Kidney (tissue), 14 donors: ENCODE measurements around the gene CLIC4. TPM values are rescaled to one million over a fixed set of nuclear protein-coding genes. Genes with fewer than 3 reads are reported as not detected.

ENCODE experiments used
- DNase-seq, 5 donors: peaks; one replicate each; pipeline ENCODE4 v3.0.0-alpha.2; 2013 to 2020
- FAIRE-seq: peaks from 2 replicates; lab custom pipeline; 2012; peaks lifted over from hg19 to GRCh38; lab: Jason Lieb, UNC
- H3K27ac ChIP-seq, 2 donors: one replicate each; pipeline ENCODE4 v1.7.0; 2013; ENCODE audit warnings: low read depth in 2 of 2, low read length in 2 of 2, inconsistent platforms in 1 of 2
- H3K27me3 ChIP-seq: one replicate; pipeline ENCODE4 v1.7.1; 2013; ENCODE audit warnings: low read length, inconsistent platforms; ENCODE audit not compliant: control insufficient read depth, insufficient read depth
- H3K36me3 ChIP-seq, 3 donors: one replicate each; pipeline versions ENCODE4 v1.7.0 to v1.7.1; 2013; ENCODE audit warnings: low read length in 3 of 3, control low read depth in 1 of 3, inconsistent platforms in 1 of 3; ENCODE audit not compliant: insufficient read depth in 3 of 3, control insufficient read depth in 2 of 3
- H3K4me1 ChIP-seq, 3 donors: one replicate each; pipeline versions ENCODE4 v1.7.0 to v1.7.1; 2013; ENCODE audit warnings: low read length in 3 of 3, inconsistent platforms in 1 of 3, low read depth in 1 of 3; ENCODE audit not compliant: control insufficient read depth in 2 of 3, insufficient read depth in 2 of 3
- H3K4me3 ChIP-seq, 3 donors: one replicate each; pipeline versions ENCODE4 v1.7.0 to v1.8.1; 2013; ENCODE audit warnings: low read length in 3 of 3, control low read depth in 1 of 3, inconsistent platforms in 1 of 3
- H3K9ac ChIP-seq, 3 donors: one replicate each; pipeline versions ENCODE4 v1.7.0 to v1.7.1; 2013; ENCODE audit warnings: low read length in 3 of 3, control low read depth in 1 of 3, inconsistent platforms in 1 of 3
- H3K9me3 ChIP-seq, 3 donors: one replicate each; pipeline versions ENCODE4 v1.7.0 to v1.7.1; 2013; ENCODE audit warnings: low read length in 3 of 3, control low read depth in 1 of 3, inconsistent platforms in 1 of 3; ENCODE audit not compliant: control insufficient read depth in 2 of 3, insufficient read depth in 1 of 3
- intact Hi-C: fragments of 100-400 bp; cut with DNase I; formaldehyde crosslinking; loops from one replicate; pipeline ENCODE4 v1.11.1; 2022
- polyA plus RNA-seq: library from polyadenylated mRNA; stranded (reverse); fragments of 350-450 nt; fragmentation: Illumina TruSeq; extraction: RNeasy Lipid Tissue Mini Kit (QIAGEN cat#74804); gene quantifications from one replicate; pipeline ENCODE4 v1.2.3, GENCODE V29; 2014; ENCODE audit warnings: low read depth, low replicate concordance; ENCODE audit not compliant: insufficient read depth
- total RNA-seq: library from RNA; stranded (reverse); fragmentation: NEBNext Ultra II Directional; extraction: Animal tissue kit (Norgen Biotek cat#: 25700); gene quantifications from one replicate; pipeline ENCODE4 v1.2.1, GENCODE V29; 2021
- TF ChIP-seq, protein P1 (sequence below): IDR thresholded peaks from 3 replicates; pipeline ENCODE4 v1.5.1; 2012; ENCODE audit warnings: mild to moderate bottlenecking, moderate library complexity, borderline replicate concordance; ENCODE audit not compliant: insufficient read depth; ENCODE audit errors: extremely low read depth
- donor health status: control.
- donor health status: control.
- donor health status: control.
- donor health status: control.
- donor health status: control.
- donor health status: DM: yes; HTN: yes; CAD: no.
- donor health status: Normal renal cell carcinoma (clear cell type).

CLIC4 gene
- total and polyA plus RNA-seq, 2 donors from 2014 or later: 72.7 to 315 TPM

DNA sequence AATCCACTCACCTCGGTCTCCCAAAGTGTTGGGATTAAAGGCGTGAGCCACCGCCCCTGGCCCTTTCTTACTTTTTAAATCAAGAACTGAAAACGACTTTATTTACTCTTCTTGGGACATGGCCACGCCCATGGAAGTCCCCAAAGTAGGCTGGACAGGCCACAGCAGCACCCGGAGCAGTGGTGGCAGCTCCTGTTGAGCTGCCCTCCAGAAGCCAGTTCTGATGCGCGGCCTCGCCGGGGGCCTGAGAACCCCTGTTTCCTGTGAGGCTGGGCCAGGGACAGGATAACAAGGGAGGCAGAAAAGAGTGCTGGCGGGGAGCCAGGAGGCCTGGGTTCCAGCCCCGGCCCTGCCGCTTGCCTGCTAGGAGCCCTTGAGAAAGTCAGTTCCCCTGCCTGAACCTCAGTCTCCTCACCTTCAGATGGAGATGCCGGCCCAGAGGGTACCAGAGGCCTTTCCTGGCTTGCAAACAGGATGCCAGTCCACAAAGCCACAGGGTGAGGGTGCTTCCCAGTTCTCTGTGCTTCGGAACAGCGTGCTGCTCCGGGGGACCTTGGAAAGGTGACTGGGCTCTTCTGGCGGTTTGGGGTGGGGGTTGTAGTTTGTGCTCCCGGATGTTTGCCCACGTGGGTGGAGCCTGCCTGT lies 125.4 kb downstream of the CLIC4 start:
- intact Hi-C loops: no loop called here
- Histone ChIP-seq H3K27ac (no peak overlapping the region), H3K9me3 (no peaks in the 10 kb centered on the region), H3K4me1 (no peaks in the 10 kb centered on the region), H3K4me3 (no peak overlapping the region), H3K36me3 (no peaks in the 10 kb centered on the region), H3K27me3 (no peaks in the 10 kb centered on the region), H3K9ac (no peak overlapping the region)
- DNase-seq (peak in 1 of 5 donors; percentile 28), FAIRE-seq (no peak)
- TF ChIP-seq, protein P1, sequence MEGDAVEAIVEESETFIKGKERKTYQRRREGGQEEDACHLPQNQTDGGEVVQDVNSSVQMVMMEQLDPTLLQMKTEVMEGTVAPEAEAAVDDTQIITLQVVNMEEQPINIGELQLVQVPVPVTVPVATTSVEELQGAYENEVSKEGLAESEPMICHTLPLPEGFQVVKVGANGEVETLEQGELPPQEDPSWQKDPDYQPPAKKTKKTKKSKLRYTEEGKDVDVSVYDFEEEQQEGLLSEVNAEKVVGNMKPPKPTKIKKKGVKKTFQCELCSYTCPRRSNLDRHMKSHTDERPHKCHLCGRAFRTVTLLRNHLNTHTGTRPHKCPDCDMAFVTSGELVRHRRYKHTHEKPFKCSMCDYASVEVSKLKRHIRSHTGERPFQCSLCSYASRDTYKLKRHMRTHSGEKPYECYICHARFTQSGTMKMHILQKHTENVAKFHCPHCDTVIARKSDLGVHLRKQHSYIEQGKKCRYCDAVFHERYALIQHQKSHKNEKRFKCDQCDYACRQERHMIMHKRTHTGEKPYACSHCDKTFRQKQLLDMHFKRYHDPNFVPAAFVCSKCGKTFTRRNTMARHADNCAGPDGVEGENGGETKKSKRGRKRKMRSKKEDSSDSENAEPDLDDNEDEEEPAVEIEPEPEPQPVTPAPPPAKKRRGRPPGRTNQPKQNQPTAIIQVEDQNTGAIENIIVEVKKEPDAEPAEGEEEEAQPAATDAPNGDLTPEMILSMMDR: no peak

DNA sequence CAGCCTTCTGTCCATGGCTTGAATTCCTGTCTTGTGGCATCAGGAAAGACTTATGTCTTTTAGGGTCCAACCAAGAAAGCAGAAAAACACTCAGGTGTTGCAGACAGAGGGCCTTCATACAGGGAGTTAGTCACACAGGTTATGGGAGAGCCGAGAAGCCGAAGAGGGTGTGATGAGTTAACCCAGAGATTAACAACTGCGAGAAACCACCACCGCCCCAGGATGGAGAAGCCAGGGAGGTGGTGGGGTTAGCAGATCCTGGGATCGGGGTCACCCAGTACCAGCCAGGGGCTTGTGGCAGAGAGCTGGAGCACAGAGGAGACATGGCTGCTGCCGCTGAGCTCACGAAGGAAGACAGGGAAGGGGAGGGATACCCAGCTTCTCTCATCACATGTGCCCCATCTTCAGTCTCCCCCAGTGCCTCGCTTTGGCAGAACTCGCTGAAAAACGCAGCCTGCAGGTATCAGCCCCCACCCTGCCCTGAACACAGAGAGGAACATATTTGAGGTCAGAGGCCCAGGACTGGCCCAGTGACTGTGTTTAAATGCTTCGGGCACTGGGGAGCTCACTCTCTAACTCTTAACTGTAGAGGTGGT lies 126.2 kb downstream of the CLIC4 start:
- TF ChIP-seq, protein P1: no peak
- no peaks in the 10 kb centered on the region for H3K27me3 ChIP-seq
- DNase-seq: peak in 1 of 5 donors; percentile 1
- H3K9ac ChIP-seq: no peak overlapping the region
- intact Hi-C loops: no loop called here
- no peaks in the 10 kb centered on the region for H3K4me1 ChIP-seq
- no peak overlapping the region for H3K27ac ChIP-seq
- H3K4me3 ChIP-seq: no peak overlapping the region
- no peaks in the 10 kb centered on the region for H3K36me3 ChIP-seq
- H3K9me3 ChIP-seq: no peaks in the 10 kb centered on the region
- FAIRE-seq: no peak

DNA sequence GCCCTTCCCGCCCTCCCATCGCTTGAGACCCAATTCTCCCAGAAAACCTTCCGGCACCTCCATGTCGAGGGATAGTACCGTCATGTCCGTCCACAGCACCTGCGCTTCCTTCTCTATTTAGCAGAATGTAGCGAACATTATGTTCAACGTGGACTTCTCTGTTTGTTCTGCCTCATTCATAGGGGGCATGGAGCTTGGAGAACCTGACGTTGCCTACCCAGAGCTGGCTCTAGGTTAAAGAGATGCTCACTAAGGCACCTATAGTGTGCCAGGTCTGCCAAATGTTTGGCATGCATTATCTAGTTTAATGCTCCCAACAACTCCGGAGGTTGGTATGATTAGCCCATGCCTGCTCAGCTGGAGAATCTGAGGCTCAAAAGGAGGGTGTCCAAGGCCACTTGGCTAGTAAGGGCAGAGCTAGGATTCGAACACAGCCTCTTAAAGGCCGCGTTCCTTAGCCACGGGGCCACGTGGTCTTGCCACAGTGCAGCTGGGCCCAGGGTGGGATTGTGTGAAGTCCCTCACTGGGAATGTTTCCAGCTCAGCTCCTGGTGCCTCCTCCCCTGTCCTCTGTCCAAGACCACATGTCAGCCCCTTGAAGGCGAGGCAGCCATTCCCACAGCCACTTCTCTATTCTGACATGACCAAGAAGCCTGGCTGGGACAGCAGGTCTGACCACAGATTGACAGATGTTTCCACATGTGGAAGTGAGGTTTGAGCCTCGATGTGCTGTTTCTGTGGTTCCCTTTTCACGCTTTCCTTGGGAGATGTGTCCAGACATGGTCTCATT lies 127.0 kb downstream of the CLIC4 start:
- Histone ChIP-seq H3K4me3 (no peak overlapping the region), H3K36me3 (no peaks in the 10 kb centered on the region), H3K9me3 (no peaks in the 10 kb centered on the region), H3K27me3 (no peaks in the 10 kb centered on the region), H3K27ac (no peak overlapping the region), H3K4me1 (no peaks in the 10 kb centered on the region), H3K9ac (no peak overlapping the region)
- no peak for FAIRE-seq
- TF ChIP-seq, protein P1: no peak
- intact Hi-C loops: no loop called here
- peak in 1 of 5 donors; percentile 17 for DNase-seq
